Stimulated activated CD8-positive, alpha-beta memory T cell treated with anti-CD3 and anti-CD28 coated beads, Interleukin-15, amount 100 ng/mL, for 1 hour (primary cell): ENCODE measurements around the gene ELK4.
"Not testable (repeated sequence)": the region's sequence is repeated elsewhere in the genome, so short reads cannot be mapped to it uniquely, and the experiment has no call there.

Experiments used
- DNase-seq: peaks from one replicate; pipeline ENCODE4 v3.0.0-alpha.2; 2020; ENCODE audit warnings: low read depth

ELK4 gene

GRCh38 chr1:205664399-205665017, 32.7 kb upstream of the ELK4 start:
- no peak for DNase-seq

GRCh38 chr1:205663286-205663936, 31.6 kb upstream of the ELK4 start:
- no peak for DNase-seq

- no peak for DNase-seq
These were observed 31.0 kb upstream of the ELK4 start for GRCh38 chr1:205662791-205663190.

GRCh38 chr1:205662135-205662738, 30.4 kb upstream of the ELK4 start:
- no peak for DNase-seq

- DNase-seq = no peak
These were observed 29.8 kb upstream of the ELK4 start for GRCh38 chr1:205661429-205662134.

- no peak for DNase-seq
These were observed 28.6 kb upstream of the ELK4 start for GRCh38 chr1:205660361-205660760.

GRCh38 chr1:205658943-205659581, 27.3 kb upstream of the ELK4 start:
- DNase-seq = peak; percentile 61

GRCh38 chr1:205656236-205656635, 24.4 kb upstream of the ELK4 start:
- DNase-seq = no peak

- no peak for DNase-seq
These were observed 21.2 kb upstream of the ELK4 start for GRCh38 chr1:205652984-205653383.

GRCh38 chr1:205650241-205650640, 18.4 kb upstream of the ELK4 start:
- DNase-seq = no peak

GRCh38 chr1:205645519-205645918, 13.7 kb upstream of the ELK4 start:
- no peak for DNase-seq

- DNase-seq = no peak
These were observed 11.0 kb upstream of the ELK4 start for GRCh38 chr1:205642679-205643307.

- no peak for DNase-seq
These were observed 7.8 kb upstream of the ELK4 start for GRCh38 chr1:205639567-205639966.

- DNase-seq = no peak
These were observed 6.2 kb upstream of the ELK4 start for GRCh38 chr1:205637854-205638468.

- DNase-seq = no peak
These were observed 4.9 kb upstream of the ELK4 start for GRCh38 chr1:205636732-205637131.

- not testable (repeated sequence) for DNase-seq
These were observed 4.3 kb upstream of the ELK4 start for GRCh38 chr1:205636138-205636530.

GRCh38 chr1:205633421-205633976, 1.7 kb upstream of the ELK4 start:
- DNase-seq = no peak

GRCh38 chr1:205632669-205633169, 908 bp upstream of the ELK4 start:
- DNase-seq = no peak

GRCh38 chr1:205631010-205631767, 622 bp downstream of the ELK4 start:
- peak; percentile 46 for DNase-seq

GRCh38 chr1:205630651-205631009, 1.2 kb downstream of the ELK4 start:
- DNase-seq = no peak
